HG03565 (cell line): Measurements from ENCODE around the gene MRPL24.
"Not testable (repeated sequence)": the region's sequence is repeated elsewhere in the genome, so short reads cannot be mapped to it uniquely, and the experiment has no call there.

ENCODE experiments used
- ATAC-seq: cut with Tn5 transposase; IDR thresholded peaks from one replicate; pipeline ENCODE4 v1.9.1; 2021; ENCODE audit warnings: mild to moderate bottlenecking, moderate library complexity; ENCODE audit not compliant: unreplicated experiment

MRPL24 gene

GRCh38 chr1:156740741-156741480 lies at the start of gene MRPL24:
MRPL24 (minus strand) TSS chr1:156741088; CDS start chr1:156738704, 2,384 bp downstream.
- ATAC-seq, result peak; percentile 81

- no peak for ATAC-seq
Measured at GRCh38 chr1:156789621-156790318, 48.9 kb upstream of the MRPL24 start.

GRCh38 chr1:156788136-156788535 lies 47.2 kb upstream of the MRPL24 start:
- no peak for ATAC-seq

- ATAC-seq, result no peak
Measured at GRCh38 chr1:156786640-156787039, 45.8 kb upstream of the MRPL24 start.

GRCh38 chr1:156785458-156785857 lies 44.6 kb upstream of the MRPL24 start:
- no peak for ATAC-seq

GRCh38 chr1:156781585-156782186 lies 40.8 kb upstream of the MRPL24 start:
- no peak for ATAC-seq

- no peak for ATAC-seq
Measured at GRCh38 chr1:156777573-156777972, 36.7 kb upstream of the MRPL24 start.

GRCh38 chr1:156776942-156777341 lies 36.1 kb upstream of the MRPL24 start:
- ATAC-seq, result no peak

GRCh38 chr1:156775799-156776198 lies 34.9 kb upstream of the MRPL24 start:
- no peak for ATAC-seq

- no peak for ATAC-seq
Measured at GRCh38 chr1:156773607-156774006, 32.7 kb upstream of the MRPL24 start.

- ATAC-seq, result no peak
Measured at GRCh38 chr1:156772728-156773497, 32.0 kb upstream of the MRPL24 start.

GRCh38 chr1:156772222-156772621 lies 31.3 kb upstream of the MRPL24 start:
- ATAC-seq, result no peak

GRCh38 chr1:156768610-156769295 lies 27.9 kb upstream of the MRPL24 start:
- no peak for ATAC-seq

- ATAC-seq, result peak; percentile 3
Measured at GRCh38 chr1:156767879-156768604, 27.2 kb upstream of the MRPL24 start.

- ATAC-seq, result peak; percentile 86
Measured at GRCh38 chr1:156767101-156767878, 26.4 kb upstream of the MRPL24 start, which contains the start of gene PRCC. PRCC (plus strand) TSS chr1:156767535; CDS start chr1:156767772, 237 bp downstream.

GRCh38 chr1:156766298-156767100 lies 25.6 kb upstream of the MRPL24 start:
- ATAC-seq, result peak; percentile 3

GRCh38 chr1:156765666-156766065 lies 24.8 kb upstream of the MRPL24 start:
- ATAC-seq, result no peak

GRCh38 chr1:156765136-156765535 lies 24.2 kb upstream of the MRPL24 start:
- not testable (repeated sequence) for ATAC-seq
